Esophagus squamous epithelium (tissue), 4 donors: ENCODE results near the gene ANP32B.

Experiments used
- CTCF ChIP-seq, 6 experiments: fragments of 450-650 bp in 4 of 6; fragments of 200-600 bp in 2 of 6; sonication (generic) in 2 of 6; IDR thresholded peaks; one replicate each; pipeline ENCODE4 v1.5.1; 2016 to 2019; ENCODE audit warnings: antibody characterized with exemption in 6 of 6, mild to moderate bottlenecking in 4 of 6, moderate library complexity in 4 of 6
- POLR2A ChIP-seq, 4 donors: fragments of 450-650 bp; IDR thresholded peaks; one replicate each; pipeline ENCODE4 v1.6.1; 2017; ENCODE audit warnings: antibody characterized with exemption in 4 of 4, mild to moderate bottlenecking in 4 of 4, moderate library complexity in 3 of 4

- TF ChIP-seq CTCF (IDR thresholded peaks at IDR 0.05) (no peak), POLR2A (IDR thresholded peaks at IDR 0.05) (no peak)
Measured at GRCh38 chr9:98031935-98032334, 48.8 kb downstream of the ANP32B start.
